ENCODE results near the gene TTC32.

GRCh38 chr2:19895535-19895934, 6.2 kb downstream of the TTC32 start:
- TF ChIP-seq CTCF (IDR thresholded peaks at IDR 0.05) (no peak), EZH2 (IDR thresholded peaks at IDR 0.05) (no peak)
